ENCODE data around the gene ELMO1.

- no peak for TF ChIP-seq EZH2 (IDR thresholded peaks at IDR 0.05; ENCODE audit: low read depth, unreplicated experiment)
- no peak for TF ChIP-seq POLR2AphosphoS5 (IDR thresholded peaks at IDR 0.05; ENCODE audit: low read depth)
- TF ChIP-seq CTCF (conservative IDR thresholded peaks at IDR 0.05; ENCODE audit: low read depth in 2 of 2) = no peak
- no peak for TF ChIP-seq EZH2phosphoT487 (IDR thresholded peaks at IDR 0.05; ENCODE audit: unreplicated experiment)
Observed at GRCh38 chr7:36906956-36907635, 541.6 kb downstream of the ELMO1 start.

All from GM23338 (cell line).